Measurements from ENCODE around the gene EVL.
A peak's percentile ranks its signal among the peaks of the same experiment; 100 is the strongest.

The EVL gene

GRCh38 chr14:100188392-100189030 lies 123.3 kb downstream of the EVL start:
- no peak for DNase-seq
- Histone ChIP-seq H3K36me3 (replicated peaks) (no peaks in the 10 kb centered on the region), H3K27ac (no peak overlapping the region), H3K4me3 (ENCODE audit: low read depth, low read length) (no peak overlapping the region), H3K27me3 (replicated peaks) (no peaks in the 10 kb centered on the region)
- TF ChIP-seq CTCF (IDR thresholded peaks at IDR 0.05; ENCODE audit: low read depth, low read length, missing control alignments), result no peak
- in situ Hi-C loops (cut with HindIII; ENCODE audit: low pct_ligation_motif_present, low sequenced_read_pairs), result no loop called here

GRCh38 chr14:100190126-100190525 lies 124.9 kb downstream of the EVL start:
- Histone ChIP-seq H3K4me3 (ENCODE audit: low read depth, low read length) (no peak overlapping the region), H3K27ac (no peak overlapping the region), H3K36me3 (replicated peaks) (no peaks in the 10 kb centered on the region), H3K27me3 (replicated peaks) (no peaks in the 10 kb centered on the region)
- TF ChIP-seq CTCF (IDR thresholded peaks at IDR 0.05; ENCODE audit: low read depth, low read length, missing control alignments), result no peak
- DNase-seq, result no peak
- in situ Hi-C loops (cut with HindIII; ENCODE audit: low pct_ligation_motif_present, low sequenced_read_pairs), result no loop called here

- H3K4me3 ChIP-seq (ENCODE audit: low read depth, low read length), result no peak overlapping the region
- no peak overlapping the region for H3K27ac ChIP-seq
- in situ Hi-C loops (cut with HindIII; ENCODE audit: low pct_ligation_motif_present, low sequenced_read_pairs), result no loop called here
Observed at GRCh38 chr14:100191584-100192249, 126.5 kb downstream of the EVL start.

GRCh38 chr14:100192250-100192671 lies 127.0 kb downstream of the EVL start:
- DNase-seq, result no peak
- Histone ChIP-seq H3K27ac (peak overlapping the region; percentile 47), H3K27me3 (replicated peaks) (no peaks in the 10 kb centered on the region), H3K36me3 (replicated peaks) (no peaks in the 10 kb centered on the region), H3K4me3 (ENCODE audit: low read depth, low read length) (peak overlapping the region; percentile 51)
- in situ Hi-C loops (cut with HindIII; ENCODE audit: low pct_ligation_motif_present, low sequenced_read_pairs), result no loop called here
- TF ChIP-seq CTCF (IDR thresholded peaks at IDR 0.05; ENCODE audit: low read depth, low read length, missing control alignments), result no peak

More at GRCh38 chr14:100191584-100192249, 126.5 kb downstream of the EVL start:
- H3K27me3 ChIP-seq (replicated peaks), result no peaks in the 10 kb centered on the region
- no peak for DNase-seq
- TF ChIP-seq CTCF (IDR thresholded peaks at IDR 0.05; ENCODE audit: low read depth, low read length, missing control alignments), result no peak
- H3K36me3 ChIP-seq (replicated peaks), result no peaks in the 10 kb centered on the region

- peak; percentile 85 for TF ChIP-seq CTCF (IDR thresholded peaks at IDR 0.05; ENCODE audit: low read depth, low read length, missing control alignments)
- Histone ChIP-seq H3K27ac (peak overlapping the region; percentile 47), H3K4me3 (ENCODE audit: low read depth, low read length) (peak overlapping the region; percentile 51), H3K27me3 (replicated peaks) (no peaks in the 10 kb centered on the region), H3K36me3 (replicated peaks) (no peaks in the 10 kb centered on the region)
- in situ Hi-C loops (cut with HindIII; ENCODE audit: low pct_ligation_motif_present, low sequenced_read_pairs), result no loop called here
- DNase-seq, result peak; percentile 97
Observed at GRCh38 chr14:100192672-100193416, 127.6 kb downstream of the EVL start.
